ENCODE measurements around the gene HOXB8.

Gene HOXB8

GRCh38 chr17:48597778-48598631 is 17.1 kb downstream of the HOXB8 start:
- Histone ChIP-seq H3K14ac (ENCODE audit: low read length in 2 of 2) (peak overlapping the region; percentile 39 to 96), H3K27ac (ENCODE audit: low read length, poor library complexity, severe bottlenecking) (peak overlapping the region; percentile 65), H3K4me1 (ENCODE audit: control insufficient read depth, insufficient read depth, low read depth, low read length) (peaks cover 48% of the 10 kb centered on the region), H2BK120ac (ENCODE audit: low read depth, low read length) (no peak overlapping the region), H4K91ac (ENCODE audit: low read length) (peak overlapping the region; percentile 74), H3K9ac (ENCODE audit: low read length) (peak overlapping the region; percentile 91), H2BK12ac (ENCODE audit: low read length in 2 of 2) (peak overlapping the region in 1 of 2 experiments; percentile 27), H3K36me3 (ENCODE audit: control insufficient read depth in 1 of 2, insufficient read depth in 2 of 2, low read depth in 1 of 2, low read length in 2 of 2) (peaks cover 19 to 24% of the 10 kb centered on the region in 2 experiments), H3K9me3 (ENCODE audit: control insufficient read depth, low read length) (no peaks in the 10 kb centered on the region), H2AFZ (ENCODE audit: low read depth, low read length) (no peak overlapping the region), H3K18ac (ENCODE audit: low read depth in 1 of 2, low read length in 2 of 2) (peak overlapping the region; percentile 76 to 95), H4K8ac (ENCODE audit: low read length) (peak overlapping the region; percentile 35), H3K79me1 (replicated peaks; ENCODE audit: low read length, poor library complexity, severe bottlenecking) (no peaks in the 10 kb centered on the region), H3K23ac (ENCODE audit: low read length in 2 of 2) (peak overlapping the region in 1 of 2 experiments; percentile 16), H3K4ac (ENCODE audit: low read depth in 1 of 2, low read length in 2 of 2) (peak overlapping the region; percentile 87 to 92), H3K27me3 (ENCODE audit: control insufficient read depth in 1 of 2, insufficient read depth in 1 of 2, low read length in 2 of 2) (no peaks in the 10 kb centered on the region), H3K4me3 (ENCODE audit: insufficient read depth in 1 of 2, low read depth in 1 of 2, low read length in 2 of 2) (peak overlapping the region; percentile 53 to 87), H2AK5ac (ENCODE audit: low read length, severe bottlenecking) (no peak overlapping the region), H2BK15ac (ENCODE audit: low read depth, poor library complexity, severe bottlenecking) (no peak overlapping the region), H3K4me2 (ENCODE audit: low read length, poor library complexity, severe bottlenecking) (peak overlapping the region; percentile 73), H2BK5ac (ENCODE audit: low read depth, low read length, poor library complexity, severe bottlenecking) (no peak overlapping the region)
- DNase-seq, result peak; percentile 95
- WGBS, result under 1% methylated on average over 54 of the region's 68 CpGs

DNA sequence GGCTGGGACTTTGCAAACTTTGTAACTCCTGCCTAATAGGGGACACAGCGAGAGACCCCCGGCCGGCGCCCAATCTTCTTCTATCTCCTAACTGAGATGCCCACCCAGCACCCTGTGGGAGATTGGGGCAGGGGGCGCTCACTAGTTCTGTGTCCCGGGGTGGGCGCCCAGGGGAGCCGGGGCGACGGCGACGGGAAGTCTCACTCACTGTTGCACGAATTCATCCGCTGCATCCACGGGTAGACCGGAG is 17.6 kb downstream of the HOXB8 start:
- peak overlapping the region; percentile 65 for H3K27ac ChIP-seq (ENCODE audit: low read length, poor library complexity, severe bottlenecking)
- H3K9me3 ChIP-seq (ENCODE audit: control insufficient read depth, low read length), result no peaks in the 10 kb centered on the region
- H2BK120ac ChIP-seq (ENCODE audit: low read depth, low read length), result no peak overlapping the region
- H3K23ac ChIP-seq (ENCODE audit: low read length in 2 of 2), result peak overlapping the region in 1 of 2 experiments; percentile 3
- no peak overlapping the region for H4K91ac ChIP-seq (ENCODE audit: low read length)
- peak overlapping the region in 1 of 2 experiments; percentile 27 for H2BK12ac ChIP-seq (ENCODE audit: low read length in 2 of 2)
- H3K36me3 ChIP-seq (ENCODE audit: control insufficient read depth in 1 of 2, insufficient read depth in 2 of 2, low read depth in 1 of 2, low read length in 2 of 2), result peaks cover 19 to 24% of the 10 kb centered on the region in 2 experiments
- H3K4ac ChIP-seq (ENCODE audit: low read depth in 1 of 2, low read length in 2 of 2), result peak overlapping the region; percentile 87 to 92
- H3K9ac ChIP-seq (ENCODE audit: low read length), result peak overlapping the region; percentile 91
- WGBS, result 0% methylated on average over 16 of the region's 16 CpGs
- H3K27me3 ChIP-seq (ENCODE audit: control insufficient read depth in 1 of 2, insufficient read depth in 1 of 2, low read length in 2 of 2), result no peaks in the 10 kb centered on the region
- H3K18ac ChIP-seq (ENCODE audit: low read depth in 1 of 2, low read length in 2 of 2), result peak overlapping the region; percentile 76 to 95
- no peak overlapping the region for H4K8ac ChIP-seq (ENCODE audit: low read length)
- H3K4me1 ChIP-seq (ENCODE audit: control insufficient read depth, insufficient read depth, low read depth, low read length), result peaks cover 50% of the 10 kb centered on the region
- H2AFZ ChIP-seq (ENCODE audit: low read depth, low read length), result no peak overlapping the region
- no peak for DNase-seq
- H3K4me3 ChIP-seq (ENCODE audit: insufficient read depth in 1 of 2, low read depth in 1 of 2, low read length in 2 of 2), result peak overlapping the region; percentile 53 to 87
- H3K79me1 ChIP-seq (replicated peaks; ENCODE audit: low read length, poor library complexity, severe bottlenecking), result no peaks in the 10 kb centered on the region
- no peak overlapping the region for H2BK5ac ChIP-seq (ENCODE audit: low read depth, low read length, poor library complexity, severe bottlenecking)
- H3K14ac ChIP-seq (ENCODE audit: low read length in 2 of 2), result peak overlapping the region; percentile 28 to 39
- H2AK5ac ChIP-seq (ENCODE audit: low read length, severe bottlenecking), result no peak overlapping the region
- peak overlapping the region; percentile 73 for H2BK15ac ChIP-seq (ENCODE audit: low read depth, poor library complexity, severe bottlenecking)
- peak overlapping the region; percentile 73 for H3K4me2 ChIP-seq (ENCODE audit: low read length, poor library complexity, severe bottlenecking)

DNA sequence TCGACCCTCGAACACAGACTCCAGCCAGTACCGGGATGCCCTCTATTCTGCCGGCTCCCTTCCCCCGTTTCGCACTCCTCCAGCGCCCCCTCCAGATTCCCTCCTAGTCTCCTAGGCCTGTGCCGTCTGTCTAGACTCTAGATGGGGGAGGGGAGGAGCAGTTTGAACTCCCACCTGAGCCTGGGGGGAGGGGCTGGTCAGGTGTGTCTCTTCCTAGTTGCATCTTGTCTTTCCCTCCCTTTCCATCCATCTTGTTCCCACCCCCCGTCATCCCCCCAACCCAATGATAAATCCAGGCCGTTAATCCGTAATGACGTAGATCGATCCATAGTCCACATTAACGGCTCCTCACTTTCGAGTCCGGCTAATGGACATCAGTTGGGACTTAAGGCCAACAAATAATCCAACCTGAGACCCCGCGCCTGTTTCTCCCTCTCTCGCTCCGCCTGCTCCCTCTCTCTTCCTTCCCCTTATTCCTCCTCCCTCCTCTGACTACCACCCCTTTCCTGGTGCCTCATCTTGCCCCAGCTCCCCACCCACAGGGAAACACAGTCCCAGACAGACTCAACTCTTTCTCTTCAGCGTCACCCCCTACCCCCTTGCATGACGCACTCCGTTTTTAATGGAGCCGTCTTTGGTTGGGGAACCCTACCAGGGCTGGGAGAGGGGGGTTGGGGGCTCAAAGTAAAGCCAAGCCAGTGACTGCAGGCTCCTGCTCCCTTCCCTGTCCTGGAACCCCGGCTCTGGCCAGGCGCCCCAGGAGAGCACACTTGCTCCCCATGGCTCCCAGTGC is 18.2 kb downstream of the HOXB8 start:
- H3K9ac ChIP-seq (ENCODE audit: low read length), result peak overlapping the region; percentile 91
- H4K8ac ChIP-seq (ENCODE audit: low read length), result no peak overlapping the region
- peaks cover 54% of the 10 kb centered on the region for H3K4me1 ChIP-seq (ENCODE audit: control insufficient read depth, insufficient read depth, low read depth, low read length)
- peak overlapping the region; percentile 76 to 95 for H3K18ac ChIP-seq (ENCODE audit: low read depth in 1 of 2, low read length in 2 of 2)
- H4K91ac ChIP-seq (ENCODE audit: low read length), result peak overlapping the region; percentile 52
- under 1% methylated on average over 14 of the region's 26 CpGs for WGBS
- H3K23ac ChIP-seq (ENCODE audit: low read length in 2 of 2), result no peak overlapping the region
- H2AFZ ChIP-seq (ENCODE audit: low read depth, low read length), result no peak overlapping the region
- no peaks in the 10 kb centered on the region for H3K9me3 ChIP-seq (ENCODE audit: control insufficient read depth, low read length)
- peak overlapping the region; percentile 28 to 95 for H3K14ac ChIP-seq (ENCODE audit: low read length in 2 of 2)
- no peak overlapping the region for H2AK5ac ChIP-seq (ENCODE audit: low read length, severe bottlenecking)
- H2BK12ac ChIP-seq (ENCODE audit: low read length in 2 of 2), result peak overlapping the region; percentile 18 to 45
- H3K36me3 ChIP-seq (ENCODE audit: control insufficient read depth in 1 of 2, insufficient read depth in 2 of 2, low read depth in 1 of 2, low read length in 2 of 2), result peaks cover 23 to 24% of the 10 kb centered on the region in 2 experiments
- peak overlapping the region; percentile 64 for H2BK120ac ChIP-seq (ENCODE audit: low read depth, low read length)
- H3K4me3 ChIP-seq (ENCODE audit: insufficient read depth in 1 of 2, low read depth in 1 of 2, low read length in 2 of 2), result peak overlapping the region; percentile 53 to 87
- H2BK5ac ChIP-seq (ENCODE audit: low read depth, low read length, poor library complexity, severe bottlenecking), result no peak overlapping the region
- H3K4me2 ChIP-seq (ENCODE audit: low read length, poor library complexity, severe bottlenecking), result peak overlapping the region; percentile 73
- H3K27me3 ChIP-seq (ENCODE audit: control insufficient read depth in 1 of 2, insufficient read depth in 1 of 2, low read length in 2 of 2), result no peaks in the 10 kb centered on the region
- H2BK15ac ChIP-seq (ENCODE audit: low read depth, poor library complexity, severe bottlenecking), result peak overlapping the region; percentile 73
- H3K27ac ChIP-seq (ENCODE audit: low read length, poor library complexity, severe bottlenecking), result peak overlapping the region; percentile 65
- no peaks in the 10 kb centered on the region for H3K79me1 ChIP-seq (replicated peaks; ENCODE audit: low read length, poor library complexity, severe bottlenecking)
- DNase-seq, result peak; percentile 89
- peak overlapping the region; percentile 84 to 87 for H3K4ac ChIP-seq (ENCODE audit: low read depth in 1 of 2, low read length in 2 of 2)

Data from mesenchymal stem cell (in vitro differentiated cells and primary cell).